ENCODE data around the gene PSMB3.

The PSMB3 gene

DNA sequence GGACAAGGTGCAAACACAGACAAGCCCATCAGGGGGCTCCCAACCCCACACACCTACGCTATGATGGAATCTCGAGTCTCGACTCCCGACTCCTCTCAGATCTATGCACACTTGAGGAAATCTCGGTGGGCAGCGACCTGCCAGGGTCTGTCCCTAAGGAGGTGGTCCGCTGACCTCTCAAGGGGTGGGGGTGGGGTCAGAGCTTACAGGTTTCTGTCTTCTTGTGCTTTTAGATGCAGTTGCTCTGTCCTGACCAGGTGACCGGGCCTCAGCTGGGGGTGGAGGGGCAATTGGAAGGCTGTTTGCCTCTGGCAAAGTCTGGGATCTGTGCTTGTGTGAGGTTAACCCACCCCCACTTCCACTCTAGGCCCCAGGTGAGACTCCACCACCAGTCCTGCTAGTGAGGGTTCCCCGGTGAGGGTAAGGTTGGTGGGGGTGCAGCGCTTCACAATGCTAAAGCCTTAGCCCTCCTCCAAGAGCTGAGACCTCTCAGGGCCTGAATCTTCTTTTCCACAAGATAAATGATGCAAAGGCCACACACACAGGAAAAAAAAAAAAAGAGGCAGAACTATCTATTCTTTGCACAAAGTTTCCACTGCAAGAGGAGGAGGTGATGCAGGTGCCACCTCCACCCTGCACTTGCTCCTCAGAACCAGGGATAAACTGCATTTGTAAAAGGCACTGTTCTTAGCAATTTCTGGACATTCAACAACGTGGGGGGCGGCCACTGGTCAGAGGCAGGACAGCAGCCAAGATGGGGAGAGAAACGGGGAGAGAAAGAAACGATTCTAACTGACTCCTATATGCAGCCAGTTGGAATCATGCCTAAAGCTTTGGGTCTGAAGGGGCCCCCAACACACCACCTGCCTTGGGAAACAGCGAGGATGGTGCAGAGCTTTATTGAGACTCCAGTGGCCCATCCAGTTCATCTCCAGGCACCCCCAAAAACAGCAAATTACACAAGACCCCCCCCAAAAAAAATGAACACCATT lies 18.3 kb upstream of the PSMB3 start:
- no peak for DNase-seq

DNA sequence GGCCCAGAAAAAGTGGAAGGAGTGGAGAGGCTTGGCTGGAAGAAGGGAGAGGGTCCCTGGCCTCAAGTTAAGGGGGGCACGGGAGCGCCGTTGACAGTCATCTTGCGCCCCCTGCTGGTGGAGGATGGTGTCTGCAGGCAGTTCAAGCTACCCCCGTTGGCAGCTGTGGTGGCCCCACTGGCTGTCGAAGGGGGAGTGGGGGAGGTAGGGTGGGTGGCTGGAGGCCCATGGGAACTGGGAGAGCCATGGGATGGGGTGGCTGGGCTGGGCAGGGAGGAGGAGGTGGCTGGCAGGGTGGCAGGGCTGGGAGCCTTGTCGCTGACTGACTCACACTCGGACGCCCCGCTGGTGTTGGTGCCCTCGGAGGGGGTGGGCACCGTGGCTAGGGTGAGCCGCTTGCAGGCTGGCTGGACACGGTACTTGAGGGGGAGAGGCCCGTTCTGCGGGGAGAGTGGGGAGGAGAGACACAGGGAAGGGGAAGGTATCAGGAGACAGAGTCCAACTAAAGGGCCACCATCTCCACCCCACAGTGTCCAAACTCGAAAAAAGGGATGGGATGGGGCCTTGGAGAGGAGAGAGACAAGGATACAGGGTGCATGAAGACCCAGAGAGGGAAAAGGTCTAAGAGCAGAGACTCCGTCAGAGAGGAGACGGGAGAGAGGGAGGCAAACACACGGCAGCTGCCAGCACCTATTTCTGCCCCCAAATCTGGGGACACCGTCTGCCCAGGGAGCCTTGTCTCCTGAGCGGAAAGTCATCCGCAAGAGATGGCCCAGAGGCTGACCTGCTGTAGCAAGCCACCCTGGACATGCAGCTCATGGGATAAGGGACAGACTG lies 17.2 kb upstream of the PSMB3 start:
- no peak for DNase-seq

- no peak for DNase-seq
These were observed 14.4 kb upstream of the PSMB3 start for GRCh38 chr17:38738007-38738662.

DNA sequence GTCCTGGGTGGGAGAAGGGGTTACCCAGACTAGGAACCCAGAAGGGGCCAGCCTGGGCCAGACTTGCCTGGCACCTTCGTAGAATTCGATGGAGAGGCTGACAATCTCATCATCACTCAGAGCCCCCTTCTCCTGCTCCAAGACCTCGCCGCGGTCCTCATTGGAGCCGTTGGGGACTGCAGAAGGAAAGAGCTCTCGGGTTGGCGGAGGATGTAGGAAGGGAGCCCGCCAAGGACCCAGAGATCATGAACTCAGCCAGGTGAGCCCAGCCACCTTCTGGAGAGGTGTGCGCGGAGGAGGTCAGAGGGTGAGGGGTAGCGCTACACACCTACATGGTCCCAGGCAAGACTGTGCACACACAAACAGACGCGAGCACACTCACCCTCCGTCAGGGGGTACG lies 13.9 kb upstream of the PSMB3 start:
- DNase-seq: no peak

GRCh38 chr17:38739305-38739704 lies 13.2 kb upstream of the PSMB3 start:
- DNase-seq: no peak

DNA sequence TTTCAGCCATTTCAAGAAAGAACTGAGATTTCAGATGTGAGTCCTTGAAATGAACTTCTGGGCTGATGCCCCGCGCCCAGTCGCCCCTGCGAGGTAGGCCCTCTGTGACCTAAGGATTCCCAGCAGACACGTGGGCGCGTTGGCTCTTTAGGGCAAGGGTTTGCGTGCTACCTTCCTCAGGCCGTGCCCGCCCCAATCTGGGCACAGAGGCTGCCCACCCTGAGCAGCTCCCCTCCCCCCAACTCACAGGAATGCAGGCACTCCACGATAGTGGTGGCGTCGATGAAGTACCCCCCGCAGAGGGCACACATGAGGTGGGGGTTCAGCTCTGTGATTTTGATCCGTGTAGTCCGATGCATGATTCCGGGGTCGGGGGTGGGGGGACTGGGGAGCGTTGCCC lies 12.5 kb upstream of the PSMB3 start:
- no peak for DNase-seq

DNA sequence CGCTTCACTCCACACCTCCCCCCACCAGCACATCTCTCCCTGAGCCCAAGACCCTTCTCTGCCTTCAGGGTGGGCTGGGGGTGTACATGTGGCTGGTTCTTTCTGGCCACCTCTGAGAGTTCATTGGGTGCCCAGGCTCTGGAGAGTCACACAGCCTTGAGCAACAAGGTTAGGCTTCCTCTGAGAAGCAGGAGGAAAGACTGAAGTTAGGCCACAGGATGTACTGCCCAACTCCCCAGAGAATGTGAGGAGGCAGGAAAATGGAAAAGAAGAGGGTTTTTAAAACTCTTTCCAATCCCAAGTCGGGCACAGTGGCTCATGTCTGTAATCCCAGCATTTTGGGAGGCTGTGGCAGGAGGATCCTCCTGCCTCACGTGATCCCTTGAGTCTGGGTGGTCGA lies 11.7 kb upstream of the PSMB3 start:
- no peak for DNase-seq

GRCh38 chr17:38741461-38741860 lies 11.1 kb upstream of the PSMB3 start:
- DNase-seq: no peak

DNA sequence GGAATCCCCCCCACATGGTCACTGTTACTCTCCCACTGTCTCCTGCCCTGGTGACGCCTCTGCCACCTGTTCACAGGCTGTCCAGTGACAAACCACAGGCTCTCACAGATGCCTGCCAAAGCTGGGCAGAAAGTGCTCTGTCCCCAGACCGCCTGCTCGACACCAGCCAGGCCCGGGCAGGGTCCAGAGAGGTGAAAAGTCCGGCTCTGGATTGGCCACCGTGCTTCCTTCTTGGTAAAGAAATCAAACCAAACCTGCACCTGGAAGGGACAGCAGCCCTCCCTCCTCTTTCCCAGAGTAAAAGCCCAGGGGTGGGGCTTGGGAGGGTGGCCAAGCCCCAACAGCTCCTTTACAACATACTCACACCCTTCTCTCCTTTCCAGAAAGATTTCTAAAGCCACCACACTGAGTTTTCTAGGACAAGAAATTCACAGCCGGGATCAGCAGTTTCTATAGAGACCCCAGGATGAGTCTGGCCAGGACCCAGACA lies 10.6 kb upstream of the PSMB3 start:
- DNase-seq: no peak

DNA sequence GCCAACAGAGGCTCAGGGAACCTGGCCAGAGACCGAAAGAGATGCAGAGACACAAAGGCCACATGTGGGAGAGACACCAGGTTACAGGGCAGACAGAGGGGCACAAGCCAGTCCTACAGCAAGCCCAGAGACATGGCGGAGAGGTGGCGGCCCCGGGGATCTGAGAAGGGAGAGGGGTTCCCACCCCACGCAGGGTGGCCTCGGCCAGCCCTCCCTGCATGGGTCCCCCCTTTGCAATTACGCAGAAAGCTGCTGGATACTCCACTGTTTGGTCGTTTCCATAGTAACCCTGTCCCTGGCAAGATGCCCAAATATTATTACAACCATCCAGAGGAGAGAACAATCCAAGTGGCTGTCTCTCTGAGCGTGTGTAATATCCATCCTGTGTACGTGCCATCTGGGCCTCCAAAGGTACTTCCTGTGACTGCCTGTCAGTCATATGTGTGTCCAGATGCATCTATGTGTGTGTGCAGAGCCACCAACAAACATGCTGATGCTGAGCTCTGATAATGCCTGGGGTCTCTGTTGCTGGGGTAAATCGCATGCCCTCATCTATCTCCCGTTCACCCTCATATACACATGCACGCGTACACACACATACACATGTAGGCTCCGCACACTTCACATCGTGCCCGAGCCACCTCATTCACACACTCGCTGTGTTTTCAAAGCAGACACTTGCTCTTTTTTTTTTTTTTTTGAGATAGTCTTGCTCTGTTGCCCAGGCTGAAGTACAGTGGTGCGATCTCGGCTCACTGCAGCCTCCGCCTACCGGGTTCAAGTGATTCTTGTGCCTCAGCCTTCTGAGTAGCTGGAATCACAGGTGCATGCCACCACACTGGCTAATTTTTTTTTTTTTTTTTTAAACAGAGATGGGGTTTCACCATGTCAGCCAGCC lies 9.9 kb upstream of the PSMB3 start:
- DNase-seq: no peak

GRCh38 chr17:38743556-38744171 lies 8.9 kb upstream of the PSMB3 start:
- DNase-seq: no peak

DNA sequence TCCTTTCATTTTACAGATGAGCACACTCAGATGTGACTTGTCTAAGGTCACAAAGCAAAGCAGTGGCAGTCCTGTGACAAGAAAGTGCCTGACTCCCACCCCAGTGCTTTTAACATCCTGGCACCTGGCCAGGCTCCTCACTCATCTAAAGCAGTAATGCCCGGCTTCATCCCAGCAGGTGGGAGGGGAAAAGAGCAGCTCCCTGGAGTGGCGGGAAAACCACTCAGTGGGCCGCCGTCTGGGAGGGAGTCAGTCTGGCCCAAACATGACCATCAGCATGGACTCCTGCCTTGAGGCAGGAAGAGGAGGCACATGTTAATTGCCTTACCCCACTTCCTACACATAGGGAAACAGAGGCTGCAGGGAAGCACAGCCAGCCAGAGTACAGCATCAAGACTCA lies 7.0 kb upstream of the PSMB3 start:
- DNase-seq: no peak

GRCh38 chr17:38746004-38746848 lies 6.3 kb upstream of the PSMB3 start:
- no peak for DNase-seq

DNA sequence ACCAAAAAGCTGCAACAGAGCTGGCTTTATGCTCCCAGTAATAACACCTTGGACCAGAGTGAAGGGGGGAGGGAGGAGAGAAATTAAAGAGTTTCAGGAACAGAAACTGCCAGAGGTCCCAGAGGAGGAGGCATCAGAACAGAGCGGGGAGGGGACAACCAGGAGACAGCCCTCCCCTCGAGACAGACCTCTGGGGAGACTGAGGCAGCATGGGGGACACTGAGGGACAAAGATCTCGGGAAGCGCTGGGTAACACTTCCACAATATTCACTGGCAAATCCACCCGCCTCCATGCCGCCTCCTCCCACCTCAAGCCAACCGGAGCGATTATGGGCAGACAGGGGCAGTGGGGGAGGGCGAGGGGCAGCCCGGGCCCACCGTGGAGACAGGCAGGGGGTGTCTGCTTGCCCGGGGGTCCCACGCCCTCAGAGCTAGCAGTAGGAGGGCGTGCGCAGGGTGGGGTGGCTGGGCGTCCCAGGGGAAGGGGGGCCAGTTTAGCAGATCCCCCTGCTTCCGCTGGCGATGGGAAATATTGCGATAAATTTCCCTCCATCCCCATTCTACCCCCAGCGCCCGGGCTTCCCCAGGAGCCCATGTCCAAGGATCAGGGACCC lies 5.6 kb upstream of the PSMB3 start:
- no peak for DNase-seq

DNA sequence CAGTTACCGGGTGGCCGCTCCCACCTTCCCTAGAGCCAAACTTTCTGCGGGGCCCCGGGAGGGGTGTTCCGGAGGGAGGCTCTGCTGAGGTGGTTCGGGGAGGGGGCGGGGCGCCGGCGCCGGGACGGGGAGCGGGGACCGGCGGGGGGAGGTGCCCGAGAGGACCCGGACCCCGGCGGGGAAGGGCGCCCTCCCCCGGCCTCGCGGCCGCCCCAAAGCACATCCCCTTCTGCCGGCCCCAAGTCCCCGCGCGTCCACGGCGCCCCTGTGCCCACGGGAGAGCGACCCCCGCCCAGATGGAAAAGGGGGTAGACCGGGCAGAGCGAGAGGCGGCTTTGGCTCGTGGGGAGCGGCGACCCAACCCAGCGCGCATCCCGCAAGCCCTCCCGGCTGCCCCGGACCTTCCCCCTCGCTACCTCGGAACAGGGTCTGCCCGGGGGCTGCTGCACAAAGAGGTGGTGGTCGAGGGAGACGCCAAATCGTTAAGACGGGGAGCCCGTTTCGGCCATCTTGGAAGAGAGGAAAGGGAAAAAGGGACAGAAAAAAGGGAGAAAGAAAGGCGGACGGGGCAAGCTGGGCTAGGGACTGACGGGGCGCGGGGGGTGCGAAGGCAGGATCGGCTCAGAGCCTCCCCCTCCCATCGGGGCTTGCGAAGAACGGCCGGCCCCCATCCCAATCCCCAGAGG lies 4.9 kb upstream of the PSMB3 start:
- DNase-seq: no peak

GRCh38 chr17:38748149-38748891 lies 4.2 kb upstream of the PSMB3 start, which contains the start of gene PCGF2:
Gene PCGF2 (minus strand): TSS chr17:38748336. CDS start chr17:38740402, 7,934 bp downstream.
- DNase-seq: no peak

DNA sequence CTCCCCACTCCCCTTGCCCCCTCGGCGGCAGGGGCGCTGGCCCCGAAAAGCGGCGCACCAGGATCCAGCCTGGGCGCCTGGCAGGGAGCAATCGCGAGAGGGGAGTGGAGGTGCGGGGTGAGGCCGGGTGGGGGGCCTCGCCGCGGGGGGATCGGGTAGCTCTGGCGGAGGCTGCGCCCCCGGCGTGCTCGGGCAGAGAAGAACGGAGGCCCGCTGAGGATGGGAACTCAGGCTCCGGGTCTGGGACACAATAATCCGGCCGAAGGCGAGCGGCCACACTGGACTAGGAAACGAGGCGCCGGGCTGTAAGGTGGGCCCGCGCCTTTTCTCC lies 3.7 kb upstream of the PSMB3 start:
- DNase-seq: no peak

GRCh38 chr17:38749223-38750043 lies 3.1 kb upstream of the PSMB3 start:
- DNase-seq: no peak

All from GF-D8 (cell line).